Measurements from ENCODE around the gene ADAM30. TPM values are rescaled to one million over a fixed set of nuclear protein-coding genes. Genes with fewer than 3 reads are reported as not detected.

ADAM30 gene
- total and polyA plus RNA-seq, 2 of the 13 experiments (the other 11 are each of a cell fraction or from before 2014, with no cell fraction given): not detected

- Histone ChIP-seq H3K79me2 (ENCODE audit: insufficient read depth, low read length) (no peaks in the 10 kb centered on the region), H3K27ac (ENCODE audit: extremely low read length, insufficient read depth, low read length) (no peak overlapping the region), H3K9me3 (ENCODE audit: low read length) (no peaks in the 10 kb centered on the region), H2AFZ (ENCODE audit: low read length) (no peak overlapping the region), H3K4me2 (ENCODE audit: low read depth, low read length) (no peak overlapping the region), H3K36me3 (replicated peaks in 1 of 2; ENCODE audit: control insufficient read depth in 1 of 2, insufficient read depth in 2 of 2, low read length in 2 of 2) (no peaks in the 10 kb centered on the region), H3K27me3 (ENCODE audit: control insufficient read depth in 1 of 2, insufficient read depth in 2 of 2, low read length in 2 of 2) (0 out of 5 replicates have a peak, but pooled peaks cover 1 to 8% of the 10 kb centered on the region in 2 experiments), H3K4me3 (replicated peaks in 1 of 3; ENCODE audit: insufficient read depth in 1 of 3, low read depth in 2 of 3, low read length in 3 of 3) (no peak overlapping the region), H4K20me1 (ENCODE audit: insufficient read depth, low read length) (no peaks in the 10 kb centered on the region), H3K9ac (ENCODE audit: insufficient read depth, low read depth, low read length) (no peak overlapping the region), H3K4me1 (ENCODE audit: insufficient read depth, low read length) (peaks cover 8% of the 10 kb centered on the region)
- intact Hi-C loops (cut with micrococcal nuclease; ENCODE audit: unreplicated experiment): loop anchor here (10.0 kb wide), 1 partner anchor 271 kb away; no protein-coding TSS in a partner anchor
- FAIRE-seq (no peak), ATAC-seq (no peak), DNase-seq (ENCODE audit: low spot score) (no peak)
- ChIA-PET POLR2A (no interaction called here), CTCF (ENCODE audit: low intra/inter-chr PET ratio, low total read pairs) (no interaction called here)
- 44% methylated on average over 2 of the region's 2 CpGs for WGBS (ENCODE audit: low lambda C conversion rate)
- BruUV-seq (replicated peaks): no TSS peak
- TF ChIP-seq ZNF569 (CRISPR knock-in tag; IDR thresholded peaks at IDR 0.05; ENCODE audit: borderline replicate concordance) (no peak), ARNT2 (CRISPR knock-in tag; IDR thresholded peaks at IDR 0.05; ENCODE audit: low read depth) (no peak), ZFP36 (IDR thresholded peaks at IDR 0.05; ENCODE audit: borderline replicate concordance, low read depth, low read length, partially characterized antibody) (no peak), ZFP1 (CRISPR knock-in tag; IDR thresholded peaks at IDR 0.05) (no peak), ZBTB3 (CRISPR knock-in tag; IDR thresholded peaks at IDR 0.05; ENCODE audit: borderline replicate concordance, low read depth) (no peak), MAZ (IDR thresholded peaks at IDR 0.05; ENCODE audit: borderline replicate concordance, low read depth, low read length) (no peak), MAZ (CRISPR knock-in tag; IDR thresholded peaks at IDR 0.05; ENCODE audit: low read depth) (no peak), SOX13 (IDR thresholded peaks at IDR 0.05) (no peak), SOX13 (CRISPR knock-in tag; conservative IDR thresholded peaks at IDR 0.05 in 1 of 2, IDR thresholded peaks at IDR 0.05 in 1 of 2) (no peak), KDM5B (CRISPR knock-in tag; IDR thresholded peaks at IDR 0.05; ENCODE audit: borderline replicate concordance) (no peak), BRF2 (CRISPR knock-in tag; IDR thresholded peaks at IDR 0.05) (no peak), KLF6 (CRISPR knock-in tag; IDR thresholded peaks at IDR 0.05) (no peak), AGO2 (optimal IDR thresholded peaks at IDR 0.05; ENCODE audit: low read depth, low read length) (no peak), MIER3 (CRISPR knock-in tag; IDR thresholded peaks at IDR 0.05; ENCODE audit: borderline replicate concordance) (no peak)
- in situ Hi-C loops (cut with HindIII; ENCODE audit: extremely low pct_ligation_motif_present, low pct_unique_long_range_greater_than_20kb): loop anchor here (10.0 kb wide), 1 partner anchor 91 kb away; no protein-coding TSS in a partner anchor
Measured at GRCh38 chr1:119874186-119874585, 22.1 kb downstream of the ADAM30 start.

Data from HepG2 (cell line).